PFSK-1 (cell line): Measurements from ENCODE around the gene FBXW9.

Experiments used
- FOXP2 ChIP-seq: optimal IDR thresholded peaks from 2 replicates; pipeline ENCODE3; 2011; ENCODE audit warnings: borderline replicate concordance, control low read depth, inconsistent platforms; ENCODE audit not compliant: insufficient read depth; ENCODE audit errors: extremely low read length, extremely low read depth
- POLR2AphosphoS5 ChIP-seq: IDR thresholded peaks from 2 replicates; pipeline ENCODE4 v1.6.1; 2012; ENCODE audit warnings: low read depth, mild to moderate bottlenecking, control low read depth, low read length, moderate library complexity
- REST ChIP-seq, 2 experiments: IDR thresholded peaks; 2 replicates each; pipeline versions ENCODE4 v1.6.1 to v1.8.0; 2011 to 2012; ENCODE audit warnings: low read depth in 2 of 2, low read length in 2 of 2, control low read depth in 1 of 2, inconsistent platforms in 1 of 2, mild to moderate bottlenecking in 1 of 2, moderate library complexity in 1 of 2; ENCODE audit not compliant: insufficient read depth in 1 of 2
- SIN3A ChIP-seq: IDR thresholded peaks from 2 replicates; pipeline ENCODE4 v1.6.1; 2012; ENCODE audit warnings: mild to moderate bottlenecking, low read length, moderate library complexity, borderline replicate concordance; ENCODE audit not compliant: insufficient read depth
- TAF1 ChIP-seq: IDR thresholded peaks from 2 replicates; pipeline ENCODE4 v1.6.1; 2012; ENCODE audit warnings: low read length, control low read depth, borderline replicate concordance; ENCODE audit not compliant: insufficient read depth

- no peak for TF ChIP-seq POLR2AphosphoS5
- no peak for TF ChIP-seq FOXP2
- TF ChIP-seq REST (IDR thresholded peaks at IDR 0.05; ENCODE audit: insufficient read depth in 1 of 2, low read depth in 2 of 2, low read length in 2 of 2), result no peak
- no peak for TF ChIP-seq SIN3A
- TF ChIP-seq TAF1, result no peak
Observed at GRCh38 chr19:12695997-12696365, 450 bp downstream of the FBXW9 start.
